ENCODE results near the gene GAD1. TPM values are rescaled to one million over a fixed set of nuclear protein-coding genes. Genes with fewer than 3 reads are reported as not detected.

The GAD1 gene
- total RNA-seq: 0.18 and 0.38 TPM in 2 replicates

GRCh38 chr2:170816504-170817092 is at the start of gene GAD1:
Gene GAD1 (plus strand): TSS chr2:170816887. CDS start chr2:170818592, 1,705 bp downstream.

GRCh38 chr2:170770008-170770605 is 46.6 kb upstream of the GAD1 start, which contains the start of gene ERICH2:
Gene ERICH2 (plus strand): TSS chr2:170770378. CDS start chr2:170770682, 304 bp downstream.

Other genes with a start within 250 kb of the GAD1 start
- gene SP5, start 101.5 kb upstream of the GAD1 start, total RNA-seq: not detected in 2 replicates
- gene ERICH2, start 46.5 kb upstream of the GAD1 start, total RNA-seq: not detected in 2 replicates
- gene GORASP2, start 112.4 kb downstream of the GAD1 start, total RNA-seq: 26.7 and 27.1 TPM in 2 replicates

Data from endothelial cell of coronary artery (primary cell).